SK-N-SH (cell line): ENCODE measurements around the gene JOSD1. TPM values are rescaled to one million over a fixed set of nuclear protein-coding genes. Genes with fewer than 3 reads are reported as not detected.

ENCODE experiments used
- CTCF ChIA-PET: fragments of 300-600, 350-600 bp; formaldehyde crosslinking; extraction: SDS; loops from one replicate; lab custom pipeline; 2021; lab: Yijun Ruan, JAX
- POLR2A ChIA-PET: fragments of 350-600 bp; sonication (Branson Sonifier 250); formaldehyde crosslinking; extraction: SDS; loops from one replicate; lab custom pipeline; 2020; ENCODE audit warnings: antibody characterized with exemption, inconsistent platforms; lab: Yijun Ruan, JAX
- DNase-seq: peaks from one replicate; pipeline ENCODE4 v3.0.0; 2012
- H2AFZ ChIP-seq: fragments of 200-600 bp; sonication (generic); 2 replicates; pipeline ENCODE4 v1.8.1; 2016; ENCODE audit warnings: antibody characterized with exemption, mild to moderate bottlenecking, low read depth
- H3F3A ChIP-seq: fragments of 200-600 bp; sonication (generic); replicated peaks from 2 replicates; pipeline ENCODE3; 2016; ENCODE audit warnings: antibody characterized with exemption, mild to moderate bottlenecking; ENCODE audit not compliant: insufficient read depth
- H3K27ac ChIP-seq, 2 experiments: fragments of 200-500 bp in 1 of 2; fragments of 200-600 bp in 1 of 2; sonication (Bioruptor generic) in 1 of 2; sonication (generic), shearing (Covaris generic) in 1 of 2; 2 replicates each; pipeline versions ENCODE4 v1.5.1 to v1.6.1; 2014 to 2016; ENCODE audit warnings: low read depth in 2 of 2, inconsistent platforms in 1 of 2, low read length in 1 of 2, mild to moderate bottlenecking in 1 of 2, mixed read lengths in 1 of 2
- H3K27me3 ChIP-seq: fragments of 200-600 bp; sonication (generic), shearing (Covaris generic); 2 replicates; pipeline ENCODE4 v1.6.1; 2016; ENCODE audit warnings: mixed run types; ENCODE audit not compliant: insufficient read depth
- H3K36me3 ChIP-seq, 2 experiments: fragments of 200-500 bp in 1 of 2; fragments of 200-600 bp in 1 of 2; sonication (Bioruptor generic) in 1 of 2; sonication (generic) in 1 of 2; replicated peaks in 1 of 2; 2 replicates each; pipeline versions ENCODE3 to v1.5.1; 2014 to 2016; ENCODE audit warnings: low read length in 1 of 2, mild to moderate bottlenecking in 1 of 2; ENCODE audit not compliant: insufficient read depth in 2 of 2, control insufficient read depth in 1 of 2
- H3K4me1 ChIP-seq, 2 experiments: fragments of 200-500 bp in 1 of 2; fragments of 200-600 bp in 1 of 2; sonication (Bioruptor generic) in 1 of 2; sonication (generic), shearing (Covaris generic) in 1 of 2; 2 replicates each; pipeline versions ENCODE4 v1.5.1 to v1.6.1; 2014 to 2016; ENCODE audit warnings: low read depth in 1 of 2, low read length in 1 of 2, mixed run types in 1 of 2; ENCODE audit not compliant: insufficient read depth in 2 of 2, control insufficient read depth in 1 of 2
- H3K4me2 ChIP-seq: fragments of 200-600 bp; sonication (generic), shearing (Covaris generic); 2 replicates; pipeline ENCODE4 v1.6.1; 2017; ENCODE audit warnings: mixed run types
- H3K4me3 ChIP-seq, 2 experiments: fragments of 200-500 bp in 1 of 2; fragments of 200-600 bp in 1 of 2; sonication (Bioruptor generic) in 1 of 2; sonication (generic), shearing (Covaris generic) in 1 of 2; 2 replicates each; pipeline versions ENCODE4 v1.5.1 to v1.8.1; 2014 to 2016; ENCODE audit warnings: low read depth in 2 of 2, inconsistent platforms in 1 of 2, low read length in 1 of 2, mild to moderate bottlenecking in 1 of 2, mixed read lengths in 1 of 2, moderate library complexity in 1 of 2
- H3K79me2 ChIP-seq: fragments of 200-600 bp; sonication (generic); 2 replicates; pipeline ENCODE4 v1.8.1; 2017; ENCODE audit warnings: mild to moderate bottlenecking; ENCODE audit not compliant: insufficient read depth
- H3K9ac ChIP-seq: fragments of 200-600 bp; sonication (generic); 2 replicates; pipeline ENCODE4 v1.6.1; 2017; ENCODE audit warnings: mixed run types
- H3K9me2 ChIP-seq: fragments of 200-600 bp; sonication (generic); 2 replicates; pipeline ENCODE4 v1.6.1; 2017; ENCODE audit warnings: mixed run types
- H3K9me3 ChIP-seq: fragments of 200-600 bp; sonication (generic); 2 replicates; pipeline ENCODE4 v1.6.1; 2017; ENCODE audit warnings: mixed run types, mild to moderate bottlenecking, moderate library complexity
- H4K20me1 ChIP-seq: fragments of 200-600 bp; sonication (generic); 2 replicates; pipeline ENCODE4 v1.6.1; 2017; ENCODE audit warnings: mild to moderate bottlenecking, mixed run types; ENCODE audit not compliant: insufficient read depth
- ELF1 ChIP-seq: IDR thresholded peaks from 2 replicates; pipeline ENCODE4 v1.4.0; 2012
- EP300 ChIP-seq, 2 experiments: IDR thresholded peaks; 2 replicates each; pipeline versions ENCODE4 v1.4.0 to v1.6.1; 2012; ENCODE audit warnings: borderline replicate concordance in 1 of 2, low read depth in 1 of 2, low read length in 1 of 2
- FOXJ3 ChIP-seq: sonication (generic); formaldehyde crosslinking; IDR thresholded peaks from 2 replicates; pipeline ENCODE4 v1.5.1; 2020; ENCODE audit warnings: mild to moderate bottlenecking, missing genetic modification reagents
- FOXM1 ChIP-seq: IDR thresholded peaks from 2 replicates; pipeline ENCODE4 v1.4.0; 2012; ENCODE audit warnings: low read depth, mild to moderate bottlenecking
- GATA2 ChIP-seq: sonication (generic); formaldehyde crosslinking; IDR thresholded peaks from 2 replicates; pipeline ENCODE4 v1.5.0; 2020; ENCODE audit warnings: mild to moderate bottlenecking, missing genetic modification reagents
- MEF2A ChIP-seq: IDR thresholded peaks from 2 replicates; pipeline ENCODE4 v1.4.0; 2012; ENCODE audit warnings: low read depth, borderline replicate concordance
- MXI1 ChIP-seq: IDR thresholded peaks from 2 replicates; pipeline ENCODE4 v1.6.1; 2012; ENCODE audit warnings: mild to moderate bottlenecking, low read depth, low read length, improper control_type of control experiment
- POLR2AphosphoS5 ChIP-seq: IDR thresholded peaks from 2 replicates; pipeline ENCODE4 v1.6.1; 2012; ENCODE audit warnings: low read depth, low read length
- RCOR1 ChIP-seq: fragments of 150-350 bp; IDR thresholded peaks from 2 replicates; pipeline ENCODE4 v1.6.1; 2017; ENCODE audit warnings: antibody characterized with exemption, low read length
- RXRA ChIP-seq: IDR thresholded peaks from 2 replicates; pipeline ENCODE4 v1.4.0; 2012; ENCODE audit warnings: low read depth, mild to moderate bottlenecking, borderline replicate concordance
- SIN3A ChIP-seq: IDR thresholded peaks from 2 replicates; pipeline ENCODE4 v1.6.1; 2012; ENCODE audit warnings: low read depth, mild to moderate bottlenecking, low read length, moderate library complexity, borderline replicate concordance
- SMC3 ChIP-seq: IDR thresholded peaks from 2 replicates; pipeline ENCODE4 v1.6.1; 2012; ENCODE audit warnings: low read depth, low read length, improper control_type of control experiment
- TAF1 ChIP-seq: IDR thresholded peaks from 2 replicates; pipeline ENCODE4 v1.6.1; 2012; ENCODE audit warnings: low read depth, mild to moderate bottlenecking, low read length, moderate library complexity, borderline replicate concordance
- TCF12 ChIP-seq: IDR thresholded peaks from 2 replicates; pipeline ENCODE4 v1.4.0; 2012
- YY1 ChIP-seq: IDR thresholded peaks from 2 replicates; pipeline ENCODE4 v1.4.0; 2012; ENCODE audit warnings: low read depth, mild to moderate bottlenecking
- WGBS: methylation state at CpG from one replicate; pipeline ENCODE4 v1.1.6; 2017; ENCODE audit warnings: low lambda C conversion rate; 5-methylcytosine and 5-hydroxymethylcytosine counted together
- polyA plus RNA-seq, 3 experiments: library from polyadenylated mRNA; depleted of rRNA; stranded (reverse); fragments of >200 nt; gene quantifications; 2 replicates each; pipeline ENCODE4 v1.2.3, GENCODE V29; 2012
- TF ChIP-seq, protein P1 (sequence below): IDR thresholded peaks from 2 replicates; pipeline ENCODE4; 2012
- TF ChIP-seq, protein P2 (sequence below): fragments of 150-350 bp; IDR thresholded peaks from 2 replicates; pipeline ENCODE4 v1.6.1; 2016; ENCODE audit warnings: mild to moderate bottlenecking, low read depth, low read length
- TF ChIP-seq, protein P3 (sequence below): fragments of 150-350 bp; IDR thresholded peaks from 2 replicates; pipeline ENCODE4 v1.6.1; 2017; ENCODE audit warnings: antibody characterized with exemption, low read length, low read depth, borderline replicate concordance
- TF ChIP-seq, protein P4 (sequence below): fragments of 200-600 bp; sonication (generic); IDR thresholded peaks from 2 replicates; pipeline ENCODE4 v1.6.1; 2017; ENCODE audit warnings: antibody characterized with exemption, mild to moderate bottlenecking, moderate library complexity

The JOSD1 gene
- polyA plus RNA-seq, 1 of the 3 experiments (the other 2 are of a cell fraction) = 17.8 TPM

DNA sequence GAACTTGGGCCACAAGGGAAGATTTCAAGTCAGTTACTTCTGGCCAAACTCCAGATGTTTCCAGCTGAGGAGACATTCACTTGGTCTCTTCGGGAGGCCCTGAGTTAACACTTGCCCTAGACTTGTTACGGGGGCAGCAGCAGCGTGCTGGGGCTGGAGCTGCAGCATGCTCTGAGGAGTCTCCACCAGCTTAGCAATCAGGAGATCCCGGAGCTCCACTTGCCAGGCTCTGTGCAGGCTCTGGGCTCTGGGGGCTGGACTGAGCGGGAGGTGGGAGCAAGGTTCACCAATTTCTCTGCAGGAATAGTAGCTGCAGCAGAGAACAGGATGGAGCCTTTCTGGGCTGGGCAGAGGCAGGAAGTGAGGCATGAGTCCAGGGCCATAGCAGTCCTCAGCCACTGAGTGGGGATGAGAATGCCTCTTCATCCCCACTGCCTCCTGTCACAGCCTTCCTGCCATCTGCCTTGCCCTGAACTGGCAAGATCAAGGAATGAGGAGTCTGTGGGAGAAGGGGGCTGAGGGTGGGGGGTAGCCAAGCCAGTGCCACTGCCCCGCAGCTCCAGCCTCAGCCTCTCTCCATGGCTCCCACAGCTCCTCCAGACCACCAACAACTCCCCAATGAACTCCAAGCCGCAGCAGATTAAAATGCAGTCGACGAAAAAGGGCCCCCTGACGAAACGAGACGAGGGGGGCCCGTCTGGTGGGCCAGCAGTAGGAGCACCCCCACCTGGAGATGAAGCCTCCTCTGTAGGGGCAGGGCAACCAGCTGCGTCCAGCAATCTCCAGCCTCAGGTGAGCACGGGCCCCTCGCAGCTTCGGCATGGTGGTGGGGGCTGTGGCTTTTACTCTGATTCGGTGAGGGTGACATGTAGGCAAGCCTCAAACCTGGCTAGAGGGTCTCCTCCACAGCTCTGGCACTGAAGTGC, 28.4 kb upstream of the JOSD1 start:
- Histone ChIP-seq H3K9me2 (no peaks in the 10 kb centered on the region), H3K9ac (no peak overlapping the region), H3K27me3 (no peaks in the 10 kb centered on the region), H2AFZ (no peak overlapping the region), H3K27ac (no peak overlapping the region), H4K20me1 (no peaks in the 10 kb centered on the region), H3K9me3 (no peaks in the 10 kb centered on the region), H3K36me3 (peaks cover 0 to 31% of the 10 kb centered on the region in 2 experiments), H3K4me3 (no peak overlapping the region), H3K79me2 (no peaks in the 10 kb centered on the region), H3K4me2 (no peak overlapping the region), H3K4me1 (no peaks in the 10 kb centered on the region; a peak in 1 of 4 replicates), H3F3A (no peaks in the 10 kb centered on the region)
- 92% methylated on average over 7 of the region's 18 CpGs for WGBS
- no peak for DNase-seq
- CTCF ChIA-PET = no interaction called here
- POLR2A ChIA-PET = no interaction called here
- TF ChIP-seq RCOR1 (no peak), ELF1 (no peak), MXI1 (no peak), MEF2A (no peak), EP300 (IDR thresholded peaks at IDR 0.05; ENCODE audit: borderline replicate concordance in 1 of 2, low read depth in 1 of 2, low read length in 1 of 2) (no peak), TCF12 (no peak), TAF1 (no peak), SIN3A (no peak), FOXM1 (no peak), POLR2AphosphoS5 (no peak), SMC3 (no peak), FOXJ3 (no peak), GATA2 (CRISPR knock-in tag) (no peak), RXRA (no peak), YY1 (no peak)
- TF ChIP-seq, protein P1, sequence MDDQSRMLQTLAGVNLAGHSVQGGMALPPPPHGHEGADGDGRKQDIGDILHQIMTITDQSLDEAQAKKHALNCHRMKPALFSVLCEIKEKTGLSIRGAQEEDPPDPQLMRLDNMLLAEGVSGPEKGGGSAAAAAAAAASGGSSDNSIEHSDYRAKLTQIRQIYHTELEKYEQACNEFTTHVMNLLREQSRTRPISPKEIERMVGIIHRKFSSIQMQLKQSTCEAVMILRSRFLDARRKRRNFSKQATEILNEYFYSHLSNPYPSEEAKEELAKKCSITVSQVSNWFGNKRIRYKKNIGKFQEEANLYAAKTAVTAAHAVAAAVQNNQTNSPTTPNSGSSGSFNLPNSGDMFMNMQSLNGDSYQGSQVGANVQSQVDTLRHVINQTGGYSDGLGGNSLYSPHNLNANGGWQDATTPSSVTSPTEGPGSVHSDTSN = no peak
- TF ChIP-seq, protein P2, sequence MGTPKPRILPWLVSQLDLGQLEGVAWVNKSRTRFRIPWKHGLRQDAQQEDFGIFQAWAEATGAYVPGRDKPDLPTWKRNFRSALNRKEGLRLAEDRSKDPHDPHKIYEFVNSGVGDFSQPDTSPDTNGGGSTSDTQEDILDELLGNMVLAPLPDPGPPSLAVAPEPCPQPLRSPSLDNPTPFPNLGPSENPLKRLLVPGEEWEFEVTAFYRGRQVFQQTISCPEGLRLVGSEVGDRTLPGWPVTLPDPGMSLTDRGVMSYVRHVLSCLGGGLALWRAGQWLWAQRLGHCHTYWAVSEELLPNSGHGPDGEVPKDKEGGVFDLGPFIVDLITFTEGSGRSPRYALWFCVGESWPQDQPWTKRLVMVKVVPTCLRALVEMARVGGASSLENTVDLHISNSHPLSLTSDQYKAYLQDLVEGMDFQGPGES = no peak
- TF ChIP-seq, protein P3, sequence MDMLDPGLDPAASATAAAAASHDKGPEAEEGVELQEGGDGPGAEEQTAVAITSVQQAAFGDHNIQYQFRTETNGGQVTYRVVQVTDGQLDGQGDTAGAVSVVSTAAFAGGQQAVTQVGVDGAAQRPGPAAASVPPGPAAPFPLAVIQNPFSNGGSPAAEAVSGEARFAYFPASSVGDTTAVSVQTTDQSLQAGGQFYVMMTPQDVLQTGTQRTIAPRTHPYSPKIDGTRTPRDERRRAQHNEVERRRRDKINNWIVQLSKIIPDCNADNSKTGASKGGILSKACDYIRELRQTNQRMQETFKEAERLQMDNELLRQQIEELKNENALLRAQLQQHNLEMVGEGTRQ = no peak
- TF ChIP-seq, protein P4, sequence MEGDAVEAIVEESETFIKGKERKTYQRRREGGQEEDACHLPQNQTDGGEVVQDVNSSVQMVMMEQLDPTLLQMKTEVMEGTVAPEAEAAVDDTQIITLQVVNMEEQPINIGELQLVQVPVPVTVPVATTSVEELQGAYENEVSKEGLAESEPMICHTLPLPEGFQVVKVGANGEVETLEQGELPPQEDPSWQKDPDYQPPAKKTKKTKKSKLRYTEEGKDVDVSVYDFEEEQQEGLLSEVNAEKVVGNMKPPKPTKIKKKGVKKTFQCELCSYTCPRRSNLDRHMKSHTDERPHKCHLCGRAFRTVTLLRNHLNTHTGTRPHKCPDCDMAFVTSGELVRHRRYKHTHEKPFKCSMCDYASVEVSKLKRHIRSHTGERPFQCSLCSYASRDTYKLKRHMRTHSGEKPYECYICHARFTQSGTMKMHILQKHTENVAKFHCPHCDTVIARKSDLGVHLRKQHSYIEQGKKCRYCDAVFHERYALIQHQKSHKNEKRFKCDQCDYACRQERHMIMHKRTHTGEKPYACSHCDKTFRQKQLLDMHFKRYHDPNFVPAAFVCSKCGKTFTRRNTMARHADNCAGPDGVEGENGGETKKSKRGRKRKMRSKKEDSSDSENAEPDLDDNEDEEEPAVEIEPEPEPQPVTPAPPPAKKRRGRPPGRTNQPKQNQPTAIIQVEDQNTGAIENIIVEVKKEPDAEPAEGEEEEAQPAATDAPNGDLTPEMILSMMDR = no peak
